ENCODE measurements around the gene RPL34.

Gene RPL34

GRCh38 chr4:108646706-108647105 lies 26.3 kb downstream of the RPL34 start:
- H3K4me1 ChIP-seq (ENCODE audit: insufficient read depth, low read length, severe bottlenecking): peaks cover 13% of the 10 kb centered on the region
- H3K4me2 ChIP-seq (ENCODE audit: low read length): no peak overlapping the region
- H3K9me3 ChIP-seq (ENCODE audit: low read length): no peaks in the 10 kb centered on the region

GRCh38 chr4:108649863-108650211 lies 29.5 kb downstream of the RPL34 start:
- H3F3A ChIP-seq (ENCODE audit: insufficient read depth, low read length): no peaks in the 10 kb centered on the region
- peaks cover 11% of the 10 kb centered on the region for H3K36me3 ChIP-seq (ENCODE audit: insufficient read depth, low read length)
- no peaks in the 10 kb centered on the region for H4K20me1 ChIP-seq (ENCODE audit: insufficient read depth, low read length)
- H2AFZ ChIP-seq (ENCODE audit: low read length): peak overlapping the region; percentile 98
- peak overlapping the region; percentile 67 for H3K4me2 ChIP-seq (ENCODE audit: low read length)
- H3K9me2 ChIP-seq (ENCODE audit: low read depth, low read length): no peaks in the 10 kb centered on the region
- peaks cover 37% of the 10 kb centered on the region for H3K79me2 ChIP-seq (ENCODE audit: insufficient read depth, low read length)
- no peaks in the 10 kb centered on the region for H3K27me3 ChIP-seq (ENCODE audit: insufficient read depth, low read length)
- H3K9me3 ChIP-seq (ENCODE audit: low read length): no peaks in the 10 kb centered on the region
- TF ChIP-seq EZH2 (IDR thresholded peaks at IDR 0.05; ENCODE audit: borderline replicate concordance, low read length) (no peak), CTCF (IDR thresholded peaks at IDR 0.05; ENCODE audit: low read length) (no peak)
- H3K4me1 ChIP-seq (ENCODE audit: insufficient read depth, low read length, severe bottlenecking): peaks cover 15% of the 10 kb centered on the region
- H3K9ac ChIP-seq (ENCODE audit: low read length): peak overlapping the region; percentile 39; the same call in 1 of the 2 replicates
- H3K4me3 ChIP-seq (ENCODE audit: low read depth, low read length, poor library complexity, severe bottlenecking): peak overlapping the region; percentile 93
- no peak overlapping the region for H3K27ac ChIP-seq (ENCODE audit: low read depth, low read length, poor library complexity, severe bottlenecking)

More at GRCh38 chr4:108646706-108647105, 26.3 kb downstream of the RPL34 start:
- Histone ChIP-seq H3K9ac (ENCODE audit: low read length) (no peak overlapping the region), H4K20me1 (ENCODE audit: insufficient read depth, low read length) (no peaks in the 10 kb centered on the region), H3K9me2 (ENCODE audit: low read depth, low read length) (no peaks in the 10 kb centered on the region), H3K4me3 (ENCODE audit: low read depth, low read length, poor library complexity, severe bottlenecking) (no peak overlapping the region), H3F3A (ENCODE audit: insufficient read depth, low read length) (no peaks in the 10 kb centered on the region), H3K27me3 (ENCODE audit: insufficient read depth, low read length) (no peaks in the 10 kb centered on the region), H3K36me3 (ENCODE audit: insufficient read depth, low read length) (no peaks in the 10 kb centered on the region), H3K79me2 (ENCODE audit: insufficient read depth, low read length) (peaks cover 12% of the 10 kb centered on the region), H3K27ac (ENCODE audit: low read depth, low read length, poor library complexity, severe bottlenecking) (no peak overlapping the region), H2AFZ (ENCODE audit: low read length) (no peak overlapping the region)
- TF ChIP-seq EZH2 (IDR thresholded peaks at IDR 0.05; ENCODE audit: borderline replicate concordance, low read length): no peak
- no peak for TF ChIP-seq CTCF (IDR thresholded peaks at IDR 0.05; ENCODE audit: low read length)

- TF ChIP-seq CTCF (IDR thresholded peaks at IDR 0.05; ENCODE audit: low read length): no peak
- TF ChIP-seq EZH2 (IDR thresholded peaks at IDR 0.05; ENCODE audit: borderline replicate concordance, low read length): no peak
- Histone ChIP-seq H3K4me3 (ENCODE audit: low read depth, low read length, poor library complexity, severe bottlenecking) (peak within 1 kb of the TSS; percentile 93), H3K27me3 (ENCODE audit: insufficient read depth, low read length) (no peaks in the 10 kb centered on the region), H3K4me1 (ENCODE audit: insufficient read depth, low read length, severe bottlenecking) (peaks cover 15% of the 10 kb centered on the region), H3K79me2 (ENCODE audit: insufficient read depth, low read length) (peaks cover 37% of the 10 kb centered on the region), H2AFZ (ENCODE audit: low read length) (peak within 1 kb of the TSS; percentile 98), H3K4me2 (ENCODE audit: low read length) (peak within 1 kb of the TSS; percentile 67), H3K9me2 (ENCODE audit: low read depth, low read length) (no peaks in the 10 kb centered on the region), H3K36me3 (ENCODE audit: insufficient read depth, low read length) (peaks cover 13% of the 10 kb centered on the region), H3K27ac (ENCODE audit: low read depth, low read length, poor library complexity, severe bottlenecking) (peak within 1 kb of the TSS; percentile 61), H3K9me3 (ENCODE audit: low read length) (no peaks in the 10 kb centered on the region), H3K9ac (ENCODE audit: low read length) (peak within 1 kb of the TSS; percentile 90), H4K20me1 (ENCODE audit: insufficient read depth, low read length) (no peaks in the 10 kb centered on the region), H3F3A (ENCODE audit: insufficient read depth, low read length) (no peaks in the 10 kb centered on the region)
Measured at GRCh38 chr4:108650212-108651013, 30.0 kb downstream of the RPL34 start, which contains the start of gene OSTC. OSTC (plus strand) TSS chr4:108650599; CDS start chr4:108650656, 57 bp downstream.

Measured in OCI-LY1 (cell line).